T-helper 1 cell treated with Interleukin-12 subunit alpha and Interleukin-12 subunit beta and Interleukin-4 antibody, amounts not matched to agents 30 μg/mL and 1 μg/mL, for 36 hours (primary cell): ENCODE results near the gene GABPA.

Experiments
- H3K27ac Mint-ChIP-seq: one replicate; pipeline ENCODE4 v1.8.0; 2021; ENCODE audit warnings: mild to moderate bottlenecking, mixed read lengths
- H3K27me3 Mint-ChIP-seq: one replicate; pipeline ENCODE4 v1.8.0; 2021; ENCODE audit warnings: low read depth, mixed read lengths
- H3K36me3 Mint-ChIP-seq: one replicate; pipeline ENCODE4 v1.8.0; 2021; ENCODE audit warnings: low read depth, mixed read lengths
- H3K4me1 Mint-ChIP-seq: one replicate; pipeline ENCODE4 v1.8.0; 2021; ENCODE audit warnings: low read depth, mixed read lengths
- H3K4me3 Mint-ChIP-seq: one replicate; pipeline ENCODE4 v1.8.0; 2021; ENCODE audit warnings: mild to moderate bottlenecking, moderate library complexity, mixed read lengths
- H3K9me3 Mint-ChIP-seq: one replicate; pipeline ENCODE4 v1.8.0; 2021; ENCODE audit warnings: mixed read lengths

Gene GABPA

DNA sequence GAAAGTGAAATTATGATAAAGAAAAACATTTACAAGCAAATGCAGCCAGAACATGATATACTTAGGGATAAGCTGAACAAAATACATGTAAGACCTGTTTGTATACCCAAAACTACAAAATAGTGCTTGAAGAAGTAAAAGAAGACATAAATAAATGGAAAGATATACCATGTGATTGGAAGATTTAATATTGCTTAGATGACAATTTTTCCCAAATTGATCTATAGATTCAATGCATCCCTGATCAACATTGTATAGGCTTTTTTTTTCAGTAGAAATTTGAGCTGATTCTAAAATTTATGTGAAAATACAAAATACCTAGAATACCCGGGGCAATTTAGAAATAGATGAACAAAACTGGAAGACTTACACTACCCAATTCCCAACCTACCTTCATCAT lies 76.4 kb downstream of the GABPA start:
- Mint-ChIP-seq H3K36me3 (no peaks in the 10 kb centered on the region), H3K27ac (no peak overlapping the region), H3K4me1 (peaks cover 3% of the 10 kb centered on the region), H3K4me3 (no peak overlapping the region), H3K9me3 (no peaks in the 10 kb centered on the region), H3K27me3 (no peaks in the 10 kb centered on the region)

GRCh38 chr21:25813917-25814316 lies 79.1 kb downstream of the GABPA start:
- Mint-ChIP-seq H3K27me3 (no peaks in the 10 kb centered on the region), H3K36me3 (no peaks in the 10 kb centered on the region), H3K27ac (no peak overlapping the region), H3K4me3 (no peak overlapping the region), H3K9me3 (no peaks in the 10 kb centered on the region), H3K4me1 (peaks cover 1% of the 10 kb centered on the region)

- no peaks in the 10 kb centered on the region for H3K9me3 Mint-ChIP-seq
- no peak overlapping the region for H3K4me3 Mint-ChIP-seq
- no peak overlapping the region for H3K27ac Mint-ChIP-seq
- no peaks in the 10 kb centered on the region for H3K27me3 Mint-ChIP-seq
- no peaks in the 10 kb centered on the region for H3K36me3 Mint-ChIP-seq
- H3K4me1 Mint-ChIP-seq, result no peaks in the 10 kb centered on the region
These were observed 83.3 kb downstream of the GABPA start for GRCh38 chr21:25818121-25818520.

- Mint-ChIP-seq H3K9me3 (no peaks in the 10 kb centered on the region), H3K4me3 (no peak overlapping the region), H3K36me3 (no peaks in the 10 kb centered on the region), H3K27me3 (no peaks in the 10 kb centered on the region), H3K4me1 (no peaks in the 10 kb centered on the region), H3K27ac (no peak overlapping the region)
These were observed 83.8 kb downstream of the GABPA start for GRCh38 chr21:25818551-25818950.
